ENCODE results near the gene RNF217. TPM values are rescaled to one million over a fixed set of nuclear protein-coding genes. Genes with fewer than 3 reads are reported as not detected.

The RNF217 gene
- total and polyA plus RNA-seq, 2 of the 8 experiments (the other 6 are each of a cell fraction or from before 2014, with no cell fraction given) = 2.0 to 8.9 TPM

- H4K91ac ChIP-seq (replicated peaks; ENCODE audit: insufficient read length, low read length) = no peak overlapping the region
- no peaks in the 10 kb centered on the region for H3K27me3 ChIP-seq (replicated peaks in 1 of 4; ENCODE audit: control insufficient read depth in 3 of 4, extremely low read depth in 1 of 4, insufficient read depth in 3 of 4, low read length in 3 of 4)
- H3K23ac ChIP-seq (ENCODE audit: insufficient read length) = no peak overlapping the region
- H3K9ac ChIP-seq (replicated peaks in 1 of 4; ENCODE audit: extremely low read depth in 1 of 4, low read depth in 3 of 4, low read length in 3 of 4) = no peak overlapping the region
- no peaks in the 10 kb centered on the region for H3K79me2 ChIP-seq (ENCODE audit: control insufficient read depth in 1 of 2, insufficient read depth in 2 of 2, low read length in 2 of 2)
- H3K56ac ChIP-seq (replicated peaks; ENCODE audit: insufficient read length, low read depth, low read length) = no peak overlapping the region
- no peak overlapping the region for H2BK20ac ChIP-seq (ENCODE audit: low read length)
- no peak overlapping the region for H3K4me3 ChIP-seq (ENCODE audit: extremely low read depth in 1 of 4, insufficient read depth in 2 of 4, low read depth in 3 of 4, low read length in 4 of 4)
- H3K4me2 ChIP-seq (ENCODE audit: insufficient read depth in 1 of 2, low read depth in 2 of 2, low read length in 2 of 2) = no peak overlapping the region
- 0 out of 2 replicates have a peak overlapping the region, but pooled peaks have one; percentile 13 for H2BK15ac ChIP-seq (ENCODE audit: low read length)
- TF ChIP-seq CEBPB (IDR thresholded peaks at IDR 0.05; ENCODE audit: low read depth, low read length) = no peak
- TF ChIP-seq RNF2 (IDR thresholded peaks at IDR 0.05; ENCODE audit: borderline replicate concordance, low read depth, low read length, missing control alignments, poor library complexity, severe bottlenecking) = no peak
- no peak for TF ChIP-seq SP2 (IDR thresholded peaks at IDR 0.05; ENCODE audit: low read length)
- TF ChIP-seq, protein P1, sequence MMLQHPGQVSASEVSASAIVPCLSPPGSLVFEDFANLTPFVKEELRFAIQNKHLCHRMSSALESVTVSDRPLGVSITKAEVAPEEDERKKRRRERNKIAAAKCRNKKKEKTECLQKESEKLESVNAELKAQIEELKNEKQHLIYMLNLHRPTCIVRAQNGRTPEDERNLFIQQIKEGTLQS (IDR thresholded peaks at IDR 0.05; ENCODE audit: insufficient read depth, low read depth, low read length) = no peak
- TF ChIP-seq TAF1 (IDR thresholded peaks at IDR 0.05; ENCODE audit: low read depth, low read length) = no peak
- no peak for TF ChIP-seq HDAC2 (IDR thresholded peaks at IDR 0.05; ENCODE audit: borderline replicate concordance in 1 of 2, low read depth in 2 of 2, low read length in 2 of 2)
- no peak for TF ChIP-seq CREB1 (IDR thresholded peaks at IDR 0.05)
- no peaks in the 10 kb centered on the region for H3K79me1 ChIP-seq (ENCODE audit: low read depth, low read length)
- H2BK5ac ChIP-seq (ENCODE audit: low read depth, low read length) = no peak overlapping the region
- peaks cover 0 to 9% (median 0%) of the 10 kb centered on the region in 4 experiments; a peak in 1 of 7 replicates for H3K4me1 ChIP-seq (replicated peaks in 1 of 4; ENCODE audit: control insufficient read depth in 3 of 4, insufficient read depth in 4 of 4, low read length in 3 of 4)
- POLR2A ChIA-PET (ENCODE audit: partially characterized antibody) = no interaction called here
- no peak overlapping the region for H3K4ac ChIP-seq (replicated peaks; ENCODE audit: insufficient read length, low read depth, low read length)
- WGBS, 2 experiments (ENCODE audit: extremely low coverage in 1 of 2, insufficient coverage in 1 of 2, insufficient read length in 1 of 2, insufficient replicate concordance in 2 of 2, low coverage in 1 of 2, low lambda C conversion rate in 2 of 2, missing lambda C conversion rate in 1 of 2) = 62% methylated on average over 3 of the region's 3 CpGs; no CpG with 5 or more reads in 1 of the 2 experiments
- no peak overlapping the region for H4K5ac ChIP-seq (ENCODE audit: insufficient read length, low read depth, low read length)
- H3K27ac ChIP-seq (ENCODE audit: low read depth, low read length) = no peak overlapping the region
- no peaks in the 10 kb centered on the region for H3K23me2 ChIP-seq (ENCODE audit: low read depth, low read length)
- FAIRE-seq (no peak), DNase-seq (ENCODE audit: low read depth in 1 of 2, low spot score in 2 of 2) (no peak)
- H2AK5ac ChIP-seq (ENCODE audit: low read depth, low read length) = no peak overlapping the region
- CTCF ChIA-PET (ENCODE audit: partially characterized antibody) = interaction anchor here (0.6 to 2.4 kb wide), 6 partner anchors 12 to 249 kb away, joined by 3 to 9 read pairs (median 4); partner anchors contain the start of gene TPD52L1
- no peak overlapping the region for H3K14ac ChIP-seq (ENCODE audit: insufficient read length)
- no peaks in the 10 kb centered on the region for H3K36me3 ChIP-seq (ENCODE audit: control insufficient read depth in 2 of 4, insufficient read depth in 4 of 4, low read length in 3 of 4)
- H2BK12ac ChIP-seq (ENCODE audit: low read depth, low read length) = no peak overlapping the region
- H4K20me1 ChIP-seq (replicated peaks in 1 of 2; ENCODE audit: control insufficient read depth in 1 of 2, insufficient read depth in 2 of 2, low read length in 2 of 2) = no peaks in the 10 kb centered on the region
- no peak overlapping the region for H4K8ac ChIP-seq (ENCODE audit: extremely low read depth, insufficient read depth, low read length)
- no peaks in the 10 kb centered on the region for H3K9me3 ChIP-seq (ENCODE audit: insufficient read depth in 2 of 2, low read depth in 1 of 2, low read length in 1 of 2)
- no peak overlapping the region for H2AFZ ChIP-seq (ENCODE audit: low read length)
- H3K18ac ChIP-seq (ENCODE audit: extremely low read depth, low read length) = no peak overlapping the region; the same call in 1 of the 2 replicates
- no peak overlapping the region for H2BK120ac ChIP-seq (replicated peaks; ENCODE audit: low read depth, low read length)
Measured at GRCh38 chr6:125120054-125120590, 157.9 kb downstream of the RNF217 start.

Data from H1 (cell line).